ENCODE results near the gene SAMM50. TPM values are rescaled to one million over a fixed set of nuclear protein-coding genes. Genes with fewer than 3 reads are reported as not detected.

The SAMM50 gene
- total RNA-seq, 1 donor from 2014 or later: 45.5 TPM

DNA sequence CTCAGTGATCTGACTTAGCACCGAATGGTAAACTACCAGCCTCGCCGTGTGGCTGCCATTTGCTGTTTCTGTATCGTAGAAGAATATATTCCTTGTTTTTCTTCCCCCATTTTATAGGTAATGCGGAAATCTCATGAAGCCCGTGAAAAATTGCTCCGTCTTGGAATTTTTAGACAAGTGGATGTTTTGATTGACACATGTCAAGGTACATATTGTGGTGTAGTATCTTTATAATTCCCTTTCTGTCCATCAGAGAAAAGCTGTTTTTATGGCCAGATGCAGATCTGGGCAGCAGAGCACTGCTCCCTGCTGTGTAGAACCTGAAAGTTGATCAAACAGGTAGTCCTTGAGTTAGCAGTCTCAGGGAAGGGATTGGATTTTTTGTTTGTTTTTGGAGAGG, 13.4 kb downstream of the SAMM50 start:
- Mint-ChIP-seq H3K9me3 (no peaks in the 10 kb centered on the region), H3K27ac (no peak overlapping the region), H3K27me3 (ENCODE audit: insufficient read depth, low read depth) (peaks cover 2% of the 10 kb centered on the region), H3K36me3 (peaks cover 24% of the 10 kb centered on the region), H3K4me3 (no peak overlapping the region), H3K4me1 (no peaks in the 10 kb centered on the region)
- Histone ChIP-seq H3K4me3 (no peak overlapping the region), H3K4me2 (no peak overlapping the region), H3K4me1 (no peaks in the 10 kb centered on the region), H3F3A (ENCODE audit: low read depth) (no peaks in the 10 kb centered on the region), H2AFZ (replicated peaks) (no peak overlapping the region), H3K9ac (no peak overlapping the region), H3K27me3 (no peaks in the 10 kb centered on the region), H3K9me3 (ENCODE audit: low read depth) (no peaks in the 10 kb centered on the region), H3K36me3 (no peaks in the 10 kb centered on the region), H3K27ac (no peak overlapping the region), H3K79me2 (ENCODE audit: low read depth) (no peaks in the 10 kb centered on the region), H4K20me1 (ENCODE audit: low read depth) (peaks cover 3% of the 10 kb centered on the region)
- TF ChIP-seq EZH2phosphoT487 (IDR thresholded peaks at IDR 0.05): no peak
- no peak for DNase-seq (ENCODE audit: low spot score)

DNA sequence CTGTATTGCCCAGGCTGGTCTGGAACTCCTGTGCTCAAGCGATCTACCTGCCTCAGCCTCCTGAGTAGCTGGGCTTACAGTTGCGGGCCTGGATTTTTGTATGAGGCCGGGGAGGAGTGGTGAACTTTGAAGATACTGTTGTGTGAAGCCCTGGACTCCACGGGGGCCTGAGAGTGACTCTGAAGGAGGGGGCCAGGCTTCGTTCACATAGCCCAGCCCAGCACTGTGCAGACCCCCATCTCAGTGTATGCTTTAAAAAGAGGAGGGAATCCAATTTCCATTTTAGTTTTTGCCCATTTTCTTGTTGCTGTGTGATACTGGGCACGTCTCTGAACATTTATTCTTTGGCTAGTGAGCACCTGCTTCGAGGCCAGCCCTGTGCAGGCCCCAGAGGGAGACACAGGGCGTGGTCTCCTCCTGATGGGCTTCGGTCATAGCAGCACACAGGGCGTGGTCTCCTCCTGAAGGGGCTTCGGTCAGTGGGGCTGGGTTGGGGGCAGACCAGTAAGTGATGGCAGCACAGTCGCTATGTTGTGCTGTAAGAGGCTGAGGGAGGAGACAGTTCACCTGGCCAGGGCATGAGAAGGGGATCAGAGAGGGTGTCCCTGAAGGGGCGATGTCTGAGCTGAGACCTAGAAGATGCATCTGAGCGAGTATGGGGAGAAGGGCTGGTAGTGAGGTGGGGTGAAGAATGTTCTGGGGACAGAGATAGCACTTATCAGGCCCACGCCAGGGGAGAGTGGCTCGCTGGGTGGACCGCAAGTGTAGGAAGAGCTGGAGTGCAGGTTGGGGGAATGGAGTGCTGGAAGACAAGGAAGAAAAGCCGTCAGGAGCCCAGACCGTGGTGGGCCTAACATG, 14.0 kb downstream of the SAMM50 start:
- Histone ChIP-seq H3K4me2 (no peak overlapping the region), H3K27me3 (no peaks in the 10 kb centered on the region), H3K79me2 (ENCODE audit: low read depth) (no peaks in the 10 kb centered on the region), H3K9me3 (ENCODE audit: low read depth) (no peaks in the 10 kb centered on the region), H3K9ac (no peak overlapping the region), H3K4me3 (no peak overlapping the region), H3K27ac (no peak overlapping the region), H3F3A (ENCODE audit: low read depth) (no peaks in the 10 kb centered on the region), H3K36me3 (no peaks in the 10 kb centered on the region), H4K20me1 (ENCODE audit: low read depth) (peaks cover 3% of the 10 kb centered on the region), H3K4me1 (no peaks in the 10 kb centered on the region), H2AFZ (replicated peaks) (no peak overlapping the region)
- H3K4me3 Mint-ChIP-seq: no peak overlapping the region
- H3K27me3 Mint-ChIP-seq (ENCODE audit: insufficient read depth, low read depth): peaks cover 2% of the 10 kb centered on the region
- DNase-seq (ENCODE audit: low spot score): no peak
- TF ChIP-seq EZH2 (IDR thresholded peaks at IDR 0.05) (no peak), EZH2phosphoT487 (IDR thresholded peaks at IDR 0.05) (no peak)
- TF ChIP-seq, protein P1, sequence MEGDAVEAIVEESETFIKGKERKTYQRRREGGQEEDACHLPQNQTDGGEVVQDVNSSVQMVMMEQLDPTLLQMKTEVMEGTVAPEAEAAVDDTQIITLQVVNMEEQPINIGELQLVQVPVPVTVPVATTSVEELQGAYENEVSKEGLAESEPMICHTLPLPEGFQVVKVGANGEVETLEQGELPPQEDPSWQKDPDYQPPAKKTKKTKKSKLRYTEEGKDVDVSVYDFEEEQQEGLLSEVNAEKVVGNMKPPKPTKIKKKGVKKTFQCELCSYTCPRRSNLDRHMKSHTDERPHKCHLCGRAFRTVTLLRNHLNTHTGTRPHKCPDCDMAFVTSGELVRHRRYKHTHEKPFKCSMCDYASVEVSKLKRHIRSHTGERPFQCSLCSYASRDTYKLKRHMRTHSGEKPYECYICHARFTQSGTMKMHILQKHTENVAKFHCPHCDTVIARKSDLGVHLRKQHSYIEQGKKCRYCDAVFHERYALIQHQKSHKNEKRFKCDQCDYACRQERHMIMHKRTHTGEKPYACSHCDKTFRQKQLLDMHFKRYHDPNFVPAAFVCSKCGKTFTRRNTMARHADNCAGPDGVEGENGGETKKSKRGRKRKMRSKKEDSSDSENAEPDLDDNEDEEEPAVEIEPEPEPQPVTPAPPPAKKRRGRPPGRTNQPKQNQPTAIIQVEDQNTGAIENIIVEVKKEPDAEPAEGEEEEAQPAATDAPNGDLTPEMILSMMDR (IDR thresholded peaks at IDR 0.05): no peak
- peaks cover 22% of the 10 kb centered on the region for H3K36me3 Mint-ChIP-seq
- no peak overlapping the region for H3K27ac Mint-ChIP-seq
- no peaks in the 10 kb centered on the region for H3K4me1 Mint-ChIP-seq
- no peaks in the 10 kb centered on the region for H3K9me3 Mint-ChIP-seq

DNA sequence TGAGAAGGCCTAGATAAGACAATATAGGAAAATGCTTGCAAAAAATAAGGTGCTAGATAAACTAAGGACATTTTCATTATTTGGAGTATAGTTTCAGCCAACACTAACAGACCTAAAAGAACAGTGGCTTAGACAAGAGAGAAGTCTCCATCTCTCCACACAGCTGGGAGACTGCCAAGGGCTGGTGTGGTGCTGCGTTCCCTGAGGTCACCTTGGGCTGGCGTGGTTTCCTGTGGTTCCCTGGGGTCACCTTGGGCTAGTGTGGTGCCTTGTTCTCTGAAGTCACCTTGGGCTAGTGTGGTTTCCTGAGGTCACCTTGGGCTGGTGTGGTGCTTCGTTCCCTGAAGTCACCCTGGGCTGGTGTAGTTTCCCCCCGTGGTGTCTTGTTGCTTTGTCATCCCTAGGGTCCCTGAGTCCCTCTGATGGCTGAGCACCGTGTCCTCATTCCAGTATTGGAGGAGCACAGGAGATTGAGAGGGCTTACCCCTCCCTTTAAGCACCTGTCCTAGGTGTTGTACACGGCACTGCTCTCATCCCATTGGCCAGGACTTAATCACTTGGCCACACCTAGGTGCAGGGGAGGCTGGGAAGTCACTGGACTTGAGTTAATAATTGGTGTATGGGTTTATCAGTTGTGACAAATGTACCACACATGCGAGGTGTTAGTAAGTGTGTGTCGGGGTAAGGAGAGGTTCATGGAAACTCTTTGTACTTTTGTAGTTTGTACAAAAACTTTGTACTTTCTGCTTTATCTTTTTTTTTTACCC, 14.9 kb downstream of the SAMM50 start:
- no peak for DNase-seq (ENCODE audit: low spot score)
- H3K27me3 Mint-ChIP-seq (ENCODE audit: insufficient read depth, low read depth): peaks cover 2% of the 10 kb centered on the region
- no peaks in the 10 kb centered on the region for H3K79me2 ChIP-seq (ENCODE audit: low read depth)
- no peak overlapping the region for H3K4me3 Mint-ChIP-seq
- no peaks in the 10 kb centered on the region for H3K4me1 ChIP-seq
- H2AFZ ChIP-seq (replicated peaks): no peak overlapping the region
- no peaks in the 10 kb centered on the region for H3K9me3 Mint-ChIP-seq
- TF ChIP-seq, protein P1 (IDR thresholded peaks at IDR 0.05): no peak
- TF ChIP-seq EZH2phosphoT487 (IDR thresholded peaks at IDR 0.05) (no peak), EZH2 (IDR thresholded peaks at IDR 0.05) (no peak)
- H3K4me2 ChIP-seq: no peak overlapping the region
- no peaks in the 10 kb centered on the region for H3K36me3 ChIP-seq
- peaks cover 22% of the 10 kb centered on the region for H3K36me3 Mint-ChIP-seq
- no peak overlapping the region for H3K27ac ChIP-seq
- H3K9me3 ChIP-seq (ENCODE audit: low read depth): no peaks in the 10 kb centered on the region
- H3K4me3 ChIP-seq: no peak overlapping the region
- H3K4me1 Mint-ChIP-seq: no peaks in the 10 kb centered on the region
- peaks cover 3% of the 10 kb centered on the region for H4K20me1 ChIP-seq (ENCODE audit: low read depth)
- no peaks in the 10 kb centered on the region for H3K27me3 ChIP-seq
- no peak overlapping the region for H3K27ac Mint-ChIP-seq
- no peaks in the 10 kb centered on the region for H3F3A ChIP-seq (ENCODE audit: low read depth)
- H3K9ac ChIP-seq: no peak overlapping the region
